NOMO-1 treated with dmso at 0.1 percent for 144 hours (cell line): ENCODE data around the gene TRAIP.
"Not testable (repeated sequence)": the region's sequence is repeated elsewhere in the genome, so short reads cannot be mapped to it uniquely, and the experiment has no call there.

Source experiments
- DNase-seq: peaks from one replicate; lab custom pipeline; 2025; ENCODE audit not compliant: unreplicated experiment; lab: John Stamatoyannopoulos, UW

TRAIP gene, protein sequence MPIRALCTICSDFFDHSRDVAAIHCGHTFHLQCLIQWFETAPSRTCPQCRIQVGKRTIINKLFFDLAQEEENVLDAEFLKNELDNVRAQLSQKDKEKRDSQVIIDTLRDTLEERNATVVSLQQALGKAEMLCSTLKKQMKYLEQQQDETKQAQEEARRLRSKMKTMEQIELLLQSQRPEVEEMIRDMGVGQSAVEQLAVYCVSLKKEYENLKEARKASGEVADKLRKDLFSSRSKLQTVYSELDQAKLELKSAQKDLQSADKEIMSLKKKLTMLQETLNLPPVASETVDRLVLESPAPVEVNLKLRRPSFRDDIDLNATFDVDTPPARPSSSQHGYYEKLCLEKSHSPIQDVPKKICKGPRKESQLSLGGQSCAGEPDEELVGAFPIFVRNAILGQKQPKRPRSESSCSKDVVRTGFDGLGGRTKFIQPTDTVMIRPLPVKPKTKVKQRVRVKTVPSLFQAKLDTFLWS

DNA sequence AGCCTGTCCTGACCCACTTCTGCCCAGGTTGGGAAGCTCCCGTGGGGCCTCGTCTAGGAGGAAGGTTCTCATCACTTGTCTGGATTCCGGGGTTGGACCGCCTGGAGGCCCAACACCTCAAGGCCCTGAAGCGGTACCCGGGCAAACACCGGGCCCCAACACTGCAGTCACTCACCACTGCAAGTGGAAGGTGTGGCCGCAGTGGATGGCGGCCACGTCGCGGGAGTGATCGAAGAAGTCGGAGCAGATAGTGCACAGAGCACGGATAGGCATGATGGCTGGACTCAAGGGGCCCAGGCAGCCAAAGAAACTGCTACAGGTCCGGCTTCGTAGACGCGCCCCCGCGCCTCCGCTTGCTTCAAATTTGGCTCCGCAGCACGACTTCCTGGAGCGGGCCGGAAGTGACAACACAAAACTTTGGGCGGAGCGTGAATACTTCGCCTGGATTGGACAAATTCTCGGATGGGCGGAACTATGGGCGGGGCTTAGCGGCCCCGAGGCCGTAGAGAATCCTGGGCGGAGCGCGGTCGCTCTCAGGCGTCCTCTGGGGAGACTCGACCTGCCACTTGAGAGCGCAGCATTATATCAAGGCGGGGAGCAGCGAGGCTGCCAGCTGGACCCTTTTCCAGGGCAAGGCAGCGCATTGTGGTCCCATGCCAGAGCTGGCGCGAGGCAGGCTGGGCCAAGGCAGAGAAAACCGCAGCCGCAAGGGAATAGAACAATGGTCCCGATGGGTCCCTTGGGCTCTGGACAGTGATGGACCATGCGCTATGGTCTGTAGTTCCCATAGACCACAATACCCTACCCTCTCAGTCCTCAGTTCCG, at the start of gene TRAIP:
TSS of gene TRAIP (minus strand) at position 384 of the 825 bp plus-strand sequence. CDS start at position 273, 111 bp downstream.
- DNase-seq, result peak; percentile 89

DNA sequence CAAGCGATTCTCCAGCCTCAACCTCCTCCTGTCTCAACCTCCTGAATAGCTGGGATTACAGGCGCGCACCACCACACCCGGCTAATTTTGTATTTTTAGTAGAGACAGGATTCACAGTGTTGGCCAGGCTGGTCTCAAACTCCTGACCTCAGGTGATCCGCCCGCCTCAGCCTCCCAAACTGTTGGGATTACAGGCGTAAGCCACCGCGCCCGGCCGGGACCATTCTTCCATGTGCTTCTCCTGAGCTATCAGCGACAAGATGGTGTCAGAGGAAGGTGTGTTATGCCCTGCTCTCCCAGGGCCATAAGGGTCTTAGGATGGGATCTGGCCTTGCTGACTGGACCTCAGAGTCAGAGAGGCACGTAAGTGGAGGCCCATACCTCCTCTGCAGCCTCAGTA, 48.1 kb upstream of the TRAIP start:
- DNase-seq, result not testable (repeated sequence)

DNA sequence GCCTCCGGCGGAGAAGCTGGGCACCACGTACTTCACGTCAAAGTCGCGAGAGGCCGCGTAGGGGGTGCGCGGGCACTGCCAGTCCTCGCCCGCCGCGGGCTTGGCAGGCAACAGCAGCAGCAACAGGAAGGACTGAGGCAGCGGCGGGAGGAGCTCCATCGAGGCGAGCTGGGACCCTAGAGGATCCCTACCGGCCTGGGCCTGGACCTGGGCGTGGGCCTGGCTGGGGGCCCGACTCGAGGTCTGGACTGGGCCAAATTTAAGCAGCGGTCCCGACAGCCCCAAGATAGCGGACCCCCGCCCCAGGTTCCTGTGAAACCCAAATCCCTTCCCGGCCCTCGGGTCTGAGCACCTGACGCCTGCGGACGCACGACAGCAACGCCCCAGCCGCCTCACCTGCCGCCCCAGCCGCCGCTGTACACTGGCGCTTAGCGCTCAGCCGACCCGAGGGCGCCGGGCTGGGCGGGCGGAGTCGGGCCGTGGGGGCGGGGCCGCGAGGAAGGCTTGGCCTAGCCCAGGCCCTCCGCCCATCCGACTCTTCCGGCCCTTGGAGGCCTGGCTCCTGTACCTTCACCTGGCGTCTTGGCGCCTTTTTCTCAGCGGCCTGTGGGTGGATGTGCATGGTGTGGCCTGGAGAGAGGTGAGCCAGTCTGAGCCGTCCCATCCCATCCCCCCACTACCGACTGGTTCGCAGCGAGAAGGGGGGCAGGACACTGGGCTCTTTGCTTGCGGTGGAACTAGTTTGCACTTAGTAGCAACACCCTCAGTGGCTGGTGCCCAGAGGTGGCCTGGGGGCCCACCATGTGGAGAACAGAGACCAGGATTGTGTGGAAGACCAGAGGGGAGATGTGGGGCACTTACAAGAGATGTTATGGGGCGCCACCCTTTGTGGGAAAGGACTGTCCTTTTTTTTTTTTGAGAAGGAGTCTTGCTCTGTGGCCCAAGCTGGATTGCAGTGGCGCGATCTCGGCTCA, 47.4 kb upstream of the TRAIP start, which contains the start of gene MST1R:
TSS of gene MST1R (minus strand) at position 423 of the 974 bp plus-strand sequence. CDS start at position 159, 264 bp downstream.
- DNase-seq, result peak; percentile 65

DNA sequence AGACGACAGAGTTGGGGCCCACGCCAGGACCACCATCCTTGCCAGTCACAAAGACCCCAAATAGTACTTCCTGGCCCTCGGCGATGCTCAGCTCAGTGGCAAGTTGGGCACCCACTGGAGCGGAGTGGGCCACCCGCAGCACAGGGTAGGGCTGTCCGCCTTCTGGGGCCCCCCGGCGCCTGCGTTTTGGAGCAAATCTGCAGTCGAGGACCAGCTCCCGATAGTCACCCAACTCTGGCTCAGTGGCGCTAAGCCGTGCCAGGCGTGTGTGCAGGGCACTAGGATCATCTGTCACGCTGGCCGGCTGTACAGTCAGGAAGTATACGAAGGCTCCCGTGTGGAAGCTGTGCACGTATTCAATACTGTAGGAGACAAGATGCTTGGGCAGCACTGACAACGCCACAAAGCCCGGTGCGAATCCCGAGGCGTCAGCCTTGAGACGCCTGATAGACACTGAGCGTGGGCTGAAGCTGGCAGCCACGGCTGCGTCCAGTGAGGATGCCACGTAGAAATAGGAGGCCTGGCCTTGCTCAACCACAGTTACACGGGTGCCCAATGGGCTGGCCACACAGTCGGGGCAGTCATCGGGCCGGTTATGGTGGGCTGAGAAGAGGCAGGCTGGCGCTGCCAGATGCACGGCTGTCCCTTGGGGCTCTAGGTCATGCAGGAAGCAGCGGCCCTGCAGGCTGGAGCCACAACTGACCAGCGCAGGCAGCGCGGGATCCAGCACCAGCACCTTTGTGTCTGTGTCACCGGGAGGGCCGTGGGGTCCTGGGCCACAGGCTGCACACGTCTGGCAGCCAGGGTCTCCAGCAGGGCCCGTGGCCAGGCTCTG, 46.4 kb upstream of the TRAIP start:
- no peak for DNase-seq

DNA sequence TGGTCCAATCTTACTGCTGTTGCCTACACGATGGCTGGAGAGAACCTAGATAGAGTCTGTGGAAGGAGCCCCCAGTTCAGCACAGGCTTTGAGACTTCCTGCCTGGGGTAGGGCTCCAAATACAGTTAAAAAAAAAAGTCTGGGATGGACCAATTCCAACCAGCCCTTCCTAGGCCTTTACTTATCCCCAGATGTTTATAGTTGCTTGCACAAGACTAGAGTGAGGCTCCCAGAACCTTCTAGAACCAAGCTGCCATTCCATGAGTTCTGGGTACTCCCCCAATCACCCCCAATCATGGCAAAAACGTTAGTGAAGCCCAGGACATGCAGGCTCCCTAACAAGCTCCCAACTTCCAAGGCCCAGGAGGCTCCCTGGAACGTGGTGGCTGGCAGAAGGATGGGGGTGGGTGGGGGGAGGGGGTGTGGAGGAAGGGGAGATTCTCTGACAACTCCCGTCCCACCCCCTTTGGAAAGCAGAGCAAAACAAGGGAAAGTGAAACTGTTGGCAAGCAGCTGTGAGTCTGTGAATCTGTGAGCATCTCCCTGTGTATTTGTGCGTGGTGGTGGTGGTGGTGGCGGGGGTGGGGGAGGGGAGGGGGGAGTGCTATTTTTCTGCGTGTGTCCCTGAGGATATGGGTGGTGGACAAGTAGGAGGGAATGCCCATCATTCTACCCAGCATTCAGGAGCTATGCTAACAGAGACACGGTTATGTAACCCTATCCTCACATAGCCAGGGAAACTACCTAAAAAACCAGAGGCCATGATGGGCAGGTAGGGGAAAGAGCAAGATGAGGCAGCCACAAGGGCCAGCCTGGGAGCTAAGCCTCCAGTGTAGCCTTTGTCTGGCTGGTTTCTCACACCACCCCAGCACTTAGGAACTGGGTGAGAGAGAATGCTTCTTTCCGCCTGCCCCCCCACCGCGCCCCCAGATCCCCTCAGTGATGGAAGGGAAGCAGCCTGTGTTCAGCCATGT, 45.3 kb upstream of the TRAIP start:
- DNase-seq, result no peak

DNA sequence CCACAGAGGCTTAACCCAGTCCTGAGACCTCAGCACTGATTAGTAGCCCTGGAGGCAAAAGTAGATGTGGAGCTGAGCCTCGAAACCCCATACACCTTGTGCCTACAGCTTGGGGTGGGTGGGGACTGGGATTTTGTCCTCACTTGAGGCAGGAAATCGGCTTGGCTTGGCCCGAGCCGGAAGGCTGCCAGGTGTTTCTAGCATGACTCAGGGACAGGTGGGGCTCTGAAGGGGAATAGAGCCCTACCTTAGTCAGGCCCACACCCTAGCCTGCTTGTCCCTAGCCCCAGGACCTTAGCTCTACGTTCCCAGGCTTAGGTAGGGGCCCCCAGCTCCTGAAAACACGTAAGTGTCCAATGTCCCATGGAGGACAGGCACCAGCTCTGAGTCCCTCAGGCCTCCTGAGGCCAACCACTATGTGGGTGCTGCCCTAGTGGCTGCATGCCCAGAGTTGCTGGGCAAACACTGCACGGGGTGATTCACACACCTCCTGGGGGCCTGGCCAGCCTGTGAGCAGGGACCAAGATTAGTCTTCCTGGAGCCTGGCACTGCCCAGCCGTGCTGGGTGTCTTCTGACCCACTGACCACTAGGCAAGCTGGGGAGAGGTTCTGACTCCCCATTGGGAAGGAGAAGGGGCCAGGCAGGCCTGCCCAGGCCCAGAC, 44.3 kb upstream of the TRAIP start:
- no peak for DNase-seq

DNA sequence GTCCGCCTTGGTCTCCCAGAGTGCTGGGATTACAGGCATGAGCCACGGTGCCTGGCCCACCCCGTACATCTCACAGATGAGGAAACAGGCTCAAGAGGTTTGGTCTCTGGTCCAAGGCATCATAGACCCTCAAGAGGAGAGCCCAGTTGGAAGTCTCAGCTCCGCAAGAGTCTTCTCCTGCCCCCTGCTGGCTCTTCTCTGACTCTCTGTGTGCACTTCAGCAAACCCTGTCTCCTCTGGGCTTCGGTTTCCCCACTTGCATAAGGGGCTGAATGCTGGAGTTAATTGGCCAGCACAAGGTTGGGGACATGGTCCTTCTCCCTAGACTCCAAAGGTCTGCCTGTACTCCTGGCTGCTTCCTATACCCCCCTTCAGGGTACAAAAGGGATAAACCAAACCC, 43.5 kb upstream of the TRAIP start:
- no peak for DNase-seq

DNA sequence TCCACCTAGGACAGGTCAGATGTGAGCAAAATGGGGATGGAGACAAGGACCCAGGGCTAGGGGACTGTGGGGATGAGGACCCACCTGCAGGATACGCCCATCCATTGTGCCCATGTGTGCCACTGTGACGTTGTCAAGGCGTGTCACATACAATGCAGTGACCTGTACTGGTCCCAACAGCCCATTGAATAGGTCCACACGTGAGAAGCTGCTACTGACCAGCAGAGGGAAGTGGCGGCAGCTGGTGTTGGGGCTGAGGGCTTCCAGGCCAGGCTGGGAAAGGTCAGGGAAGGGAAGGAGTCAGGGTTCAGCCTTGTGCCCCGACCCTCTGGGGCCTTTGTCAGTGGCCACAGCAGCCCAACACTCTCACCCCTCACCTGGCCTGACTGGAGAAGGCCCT, 42.6 kb upstream of the TRAIP start:
- DNase-seq, result no peak

DNA sequence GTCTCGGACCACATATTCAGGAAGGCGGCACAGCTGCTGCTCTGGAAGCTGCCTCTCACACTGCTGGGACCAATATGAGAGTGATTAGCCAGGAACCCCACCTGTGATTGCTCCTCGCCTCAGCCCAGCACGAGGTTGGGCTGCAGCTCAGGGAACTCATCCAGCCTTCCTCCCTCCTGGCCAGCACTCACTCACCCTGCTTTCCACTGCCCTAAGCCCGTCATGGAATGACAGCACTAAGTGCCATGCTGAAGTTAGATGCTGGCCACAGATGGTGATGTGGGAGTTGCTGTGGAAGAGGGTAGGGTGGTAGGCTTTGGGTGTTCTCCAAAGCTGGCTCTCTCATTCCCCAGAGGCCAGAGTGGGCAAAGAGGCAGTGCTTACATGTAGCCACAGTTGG, 40.0 kb upstream of the TRAIP start:
- DNase-seq, result no peak

DNA sequence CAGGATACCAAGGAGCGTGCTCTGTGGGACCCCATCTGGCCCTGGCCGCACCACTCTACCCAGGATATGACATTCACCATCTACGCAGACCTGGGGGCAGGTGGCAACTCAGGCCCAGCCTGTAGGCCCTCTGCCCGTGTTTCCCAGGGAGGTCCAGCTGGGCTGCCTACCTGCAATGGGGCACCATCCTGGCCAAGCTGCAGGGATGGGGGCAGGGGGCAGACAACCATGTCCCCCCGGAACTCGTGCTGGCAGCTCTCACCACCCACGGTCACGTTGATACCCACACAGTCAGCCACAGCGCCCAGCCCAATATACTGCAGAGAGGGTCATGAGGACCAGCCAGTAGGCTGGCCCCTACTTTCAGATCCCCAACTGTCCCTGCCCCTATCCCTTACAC, 39.4 kb upstream of the TRAIP start:
- no peak for DNase-seq

DNA sequence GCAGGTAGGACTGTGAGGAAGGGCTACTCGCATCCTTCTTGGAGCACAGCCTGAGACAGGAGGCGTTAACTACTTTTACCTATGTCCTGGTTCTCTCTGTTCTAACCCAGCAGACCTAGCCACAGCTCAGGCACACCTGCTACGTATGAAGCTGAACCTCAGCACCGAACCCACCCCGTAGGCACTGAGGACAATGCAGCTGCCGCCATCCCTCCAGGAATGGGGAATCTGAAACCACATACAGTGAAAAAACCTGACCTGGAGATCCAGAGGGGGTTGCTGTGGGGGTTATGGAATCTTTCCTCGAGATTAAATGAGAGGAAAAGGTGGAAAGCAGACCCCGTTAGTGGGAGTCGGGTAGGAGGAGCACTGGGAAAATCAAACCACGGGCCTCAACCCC, 32.9 kb upstream of the TRAIP start:
- DNase-seq, result no peak

DNA sequence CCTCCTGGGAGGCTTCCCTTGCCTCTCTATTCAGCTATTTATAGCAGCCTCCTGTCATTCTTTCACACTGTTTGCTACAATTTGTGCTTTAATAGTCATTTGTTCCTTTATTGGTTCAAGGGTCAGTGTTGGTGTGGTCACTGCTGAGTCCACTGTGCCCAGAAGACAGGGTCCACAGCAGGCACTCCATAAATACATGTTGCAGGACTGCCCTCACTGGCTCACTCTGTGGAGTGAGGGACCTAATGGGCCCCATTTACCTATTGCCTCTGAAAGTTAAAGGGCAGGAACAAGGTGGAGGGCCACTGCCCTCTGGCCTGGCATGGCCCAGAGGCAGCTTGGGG, 30.5 kb upstream of the TRAIP start:
- no peak for DNase-seq

DNA sequence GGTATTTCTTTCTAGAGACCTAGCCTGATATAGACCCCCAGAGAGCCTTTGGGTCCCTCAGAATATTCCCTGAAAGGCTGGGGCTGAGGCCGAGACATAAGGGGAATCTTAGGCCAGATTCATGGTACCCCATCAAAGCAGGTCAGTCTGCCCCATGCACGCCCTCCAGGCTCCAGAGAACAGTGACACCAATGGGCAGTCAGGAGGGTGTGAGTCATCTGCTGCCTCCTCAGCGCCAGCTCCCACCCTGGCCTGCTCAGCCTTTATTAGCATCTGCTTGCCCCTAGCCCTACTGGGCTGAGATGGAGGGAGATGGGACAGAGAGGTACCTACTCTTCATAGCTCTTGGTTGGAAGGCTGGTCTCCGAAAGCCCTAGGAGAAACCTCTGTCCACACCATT, 27.6 kb upstream of the TRAIP start:
- DNase-seq, result no peak

DNA sequence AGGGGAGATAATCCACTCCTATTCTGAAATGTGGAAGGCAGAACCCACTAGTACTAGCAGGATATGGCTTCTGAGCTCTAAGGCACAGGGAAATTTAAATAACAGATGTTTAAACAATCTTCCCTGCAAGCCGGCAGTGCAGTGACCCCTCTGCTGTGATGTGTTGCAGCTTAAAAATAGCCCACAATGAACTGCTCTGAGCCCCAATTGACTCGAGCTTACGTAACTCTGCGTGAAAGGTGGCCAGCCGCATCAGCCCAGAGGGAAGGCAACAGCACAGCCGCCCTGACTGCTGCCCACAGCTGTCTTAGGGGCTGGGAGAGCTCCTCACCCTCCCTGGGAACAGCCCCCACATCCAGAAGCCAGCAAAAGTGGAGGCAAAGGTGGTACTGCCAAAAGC, 25.8 kb upstream of the TRAIP start:
- DNase-seq, result peak; percentile 59

DNA sequence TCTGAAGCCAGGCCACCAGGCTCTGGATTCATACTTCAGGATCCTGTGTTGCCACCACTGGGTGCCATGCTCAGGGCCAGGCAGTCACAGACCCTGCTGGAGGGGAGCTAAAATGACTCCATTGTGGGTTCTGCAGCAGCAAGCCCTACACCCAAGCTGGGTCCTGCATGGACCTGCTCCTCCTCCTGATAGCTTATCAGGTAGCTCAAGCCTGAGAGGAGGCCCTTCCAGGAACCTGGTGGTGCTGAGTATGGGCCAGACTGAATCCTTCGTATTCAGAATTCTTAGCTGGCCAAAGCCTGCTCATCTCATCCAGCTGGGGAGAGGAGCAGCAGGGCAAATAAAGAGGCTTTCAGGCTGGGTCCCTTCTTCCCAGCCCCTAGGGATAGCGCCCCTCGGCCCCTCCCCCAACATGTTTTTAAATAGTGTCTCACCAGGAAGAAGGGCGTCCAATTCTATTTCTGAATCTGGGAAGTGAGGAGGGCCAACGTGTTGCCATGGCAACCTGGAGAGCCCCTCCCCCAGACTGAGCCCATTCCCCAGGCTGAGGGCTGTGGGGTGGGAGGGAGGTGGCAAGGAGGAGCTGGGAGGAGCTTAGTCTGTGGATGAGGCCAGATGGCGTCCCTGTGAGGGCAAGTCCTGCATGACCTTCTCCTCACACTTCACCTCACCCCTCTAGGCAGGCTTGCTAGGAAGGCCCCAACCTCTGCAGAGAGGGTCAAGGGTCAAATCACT, 24.4 kb upstream of the TRAIP start:
- no peak for DNase-seq

DNA sequence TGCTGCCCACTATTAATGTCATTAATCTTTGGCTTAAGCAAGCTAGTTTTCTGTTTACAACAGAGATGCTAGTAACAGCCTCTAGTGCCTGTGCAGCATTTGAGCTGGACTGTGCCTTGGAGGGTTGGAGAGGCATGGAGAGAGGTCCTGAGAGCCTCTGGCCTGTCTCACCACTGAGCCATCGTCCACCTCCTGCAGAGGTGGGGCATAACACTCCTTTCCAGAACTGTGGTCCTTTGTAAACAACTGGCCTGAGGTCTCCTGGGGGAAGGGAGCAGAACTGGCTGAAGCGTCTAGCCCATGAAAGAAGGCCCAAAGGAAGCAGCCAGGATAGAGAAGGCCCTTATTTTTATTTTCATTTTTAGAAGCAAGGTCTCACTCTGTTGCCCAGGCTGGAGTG, 23.4 kb upstream of the TRAIP start:
- DNase-seq, result no peak

DNA sequence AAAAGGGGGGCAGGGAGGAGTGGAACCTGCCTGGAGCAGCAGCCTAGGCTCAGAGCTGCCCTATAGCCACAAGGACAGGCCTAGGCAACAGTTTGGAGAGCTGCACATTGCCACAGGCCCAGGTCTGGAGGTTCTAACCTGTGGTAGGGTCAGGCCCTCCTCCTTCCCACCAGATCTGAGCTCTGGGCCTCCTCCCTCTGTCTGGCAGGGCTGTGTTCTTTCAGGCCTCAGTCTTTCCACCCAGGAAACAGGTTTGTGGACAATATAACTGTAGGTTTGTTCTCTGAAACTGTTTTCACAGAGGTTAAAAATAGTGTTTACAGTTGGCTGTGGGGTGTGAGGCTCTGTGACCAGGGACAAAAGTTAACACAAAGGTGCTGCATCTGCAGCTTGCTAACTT, 22.3 kb upstream of the TRAIP start:
- DNase-seq, result no peak

DNA sequence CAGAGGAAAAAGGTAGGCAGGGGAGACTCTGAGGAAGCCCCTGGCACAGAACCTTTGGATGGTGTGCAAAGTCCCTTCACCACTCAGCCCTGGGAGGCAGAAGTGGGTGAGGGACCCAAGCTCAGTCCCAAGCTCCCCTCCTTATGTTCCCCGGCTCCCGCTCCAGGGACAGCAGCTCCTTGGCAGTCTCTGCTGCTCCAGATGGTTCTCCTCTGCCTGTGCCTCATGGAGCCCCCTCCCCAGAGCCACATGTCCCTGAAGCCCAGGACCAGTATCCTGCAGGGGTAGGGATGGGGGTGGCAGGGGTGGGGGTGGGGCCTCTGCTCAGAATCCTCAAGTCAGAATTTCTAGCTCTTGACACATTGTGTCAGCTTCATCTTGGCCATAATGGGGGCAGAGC, 21.4 kb upstream of the TRAIP start:
- DNase-seq, result no peak
